ENCODE data around the gene C17orf113.
A peak's percentile ranks its signal among the peaks of the same experiment; 100 is the strongest.
"Not testable (repeated sequence)": the region's sequence is repeated elsewhere in the genome, so short reads cannot be mapped to it uniquely, and the experiment has no call there.

Gene C17orf113

DNA sequence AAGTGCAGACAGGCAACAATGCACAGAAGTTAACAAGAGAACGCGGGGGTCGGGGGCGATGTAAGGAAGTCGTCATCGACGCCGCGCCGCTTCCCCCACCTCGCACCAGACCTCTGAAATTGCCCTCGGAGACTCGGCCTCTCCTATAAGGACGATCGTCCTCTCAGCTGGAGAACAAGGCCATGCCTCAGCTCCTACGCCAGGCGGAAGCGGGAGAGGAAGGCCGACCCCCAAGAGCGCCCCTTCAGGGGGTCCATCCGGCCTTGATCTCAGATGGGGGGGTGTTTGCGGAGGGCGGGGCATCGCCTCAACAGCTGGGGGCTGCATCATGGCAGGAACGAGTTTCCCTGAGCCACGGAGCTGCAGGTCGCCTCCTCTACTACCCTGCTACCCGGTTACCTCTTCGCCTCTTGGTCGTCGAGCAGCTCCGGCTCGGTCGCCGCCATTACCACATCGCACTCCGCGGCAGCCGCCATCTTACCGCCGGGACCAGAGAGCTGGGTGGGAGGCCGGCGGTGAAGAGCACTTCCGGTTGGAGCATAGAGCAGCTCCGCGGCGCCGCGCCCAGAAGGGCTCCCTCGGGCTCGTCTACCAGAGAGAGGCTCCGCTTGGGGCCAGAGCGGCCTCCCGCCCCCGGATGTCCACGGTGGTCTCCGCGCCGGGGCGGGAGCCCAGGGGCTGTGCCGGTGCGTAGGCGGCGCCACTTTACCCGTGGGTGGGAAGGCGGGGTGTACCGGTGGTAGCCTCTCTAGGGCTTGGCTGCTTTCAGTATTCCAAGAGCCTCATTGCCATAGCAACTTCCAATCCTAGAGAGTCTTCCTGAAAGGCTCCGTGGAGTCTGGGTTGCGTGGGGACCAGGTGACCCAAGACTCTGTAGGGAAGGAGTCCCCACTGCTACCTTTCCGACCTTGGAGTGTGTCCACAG is 33.2 kb downstream of the C17orf113 start, which contains the start of gene DNAJC7:
Gene DNAJC7, minus strand, starts transcription at position 499 of the 925 bp plus-strand sequence. Its CDS starts 23 bp downstream, at position 476.
- peak; percentile 58 for DNase-seq (ENCODE audit: low read depth)

DNA sequence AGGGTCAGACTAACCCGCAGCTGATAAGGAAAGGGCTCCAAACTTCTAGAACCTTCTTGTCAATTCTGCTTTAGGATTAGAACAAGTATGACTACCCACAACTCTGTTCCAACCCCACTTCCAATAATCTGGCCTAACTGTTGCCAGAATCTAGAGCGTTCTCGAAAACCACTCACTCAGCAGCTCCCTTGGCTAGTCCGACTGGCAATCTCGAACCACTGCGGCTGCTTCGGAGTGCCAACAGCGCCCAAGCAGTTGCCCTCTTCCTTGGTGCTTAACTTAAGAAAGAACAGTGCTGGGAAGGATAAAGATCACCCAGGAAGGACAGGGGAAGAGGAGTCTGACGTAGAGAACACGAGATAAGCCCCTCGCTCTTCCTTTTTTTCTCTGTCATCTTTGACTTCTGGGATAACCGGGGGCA is 34.0 kb downstream of the C17orf113 start:
- no peak for DNase-seq (ENCODE audit: low read depth)

DNA sequence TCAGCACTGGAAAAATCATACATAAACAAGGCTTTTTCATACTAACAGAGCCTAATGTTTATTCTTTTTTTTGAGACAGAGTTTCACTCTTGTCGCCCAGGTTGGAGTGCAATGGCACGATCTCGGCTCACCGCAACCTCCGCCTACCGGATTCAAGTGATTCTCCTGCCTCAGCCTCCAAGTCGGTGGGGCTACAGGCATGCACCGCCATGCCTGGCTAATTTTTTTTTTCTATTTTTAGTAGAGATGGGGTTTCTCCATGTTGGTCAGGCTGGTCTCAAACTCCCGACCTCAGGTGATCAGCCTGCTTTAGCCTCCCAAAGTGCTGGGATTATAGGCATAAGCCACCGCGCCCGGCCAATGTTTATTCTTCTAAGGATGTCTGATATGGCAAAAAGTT is 36.7 kb downstream of the C17orf113 start:
- DNase-seq (ENCODE audit: low read depth) = not testable (repeated sequence)

DNA sequence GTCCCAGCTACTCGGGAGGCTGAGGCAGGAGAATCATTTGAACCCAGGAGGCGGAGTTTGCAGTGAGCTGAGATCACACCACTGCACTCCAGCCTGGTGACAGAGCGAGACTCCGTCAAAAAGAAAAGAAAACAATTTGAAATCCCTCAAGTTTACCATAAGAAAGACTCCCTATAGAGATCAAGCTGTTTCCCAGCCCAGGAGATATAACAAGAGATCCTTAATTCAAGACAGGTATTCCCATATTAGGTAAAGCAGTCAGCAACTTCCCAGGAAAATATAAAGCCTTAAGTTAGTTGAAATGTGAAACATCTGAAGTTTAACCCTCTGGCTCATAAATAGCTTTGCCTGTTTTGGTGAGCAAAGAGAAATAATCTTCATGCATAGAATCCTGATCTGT is 38.0 kb downstream of the C17orf113 start:
- DNase-seq (ENCODE audit: low read depth) = not testable (repeated sequence)

DNA sequence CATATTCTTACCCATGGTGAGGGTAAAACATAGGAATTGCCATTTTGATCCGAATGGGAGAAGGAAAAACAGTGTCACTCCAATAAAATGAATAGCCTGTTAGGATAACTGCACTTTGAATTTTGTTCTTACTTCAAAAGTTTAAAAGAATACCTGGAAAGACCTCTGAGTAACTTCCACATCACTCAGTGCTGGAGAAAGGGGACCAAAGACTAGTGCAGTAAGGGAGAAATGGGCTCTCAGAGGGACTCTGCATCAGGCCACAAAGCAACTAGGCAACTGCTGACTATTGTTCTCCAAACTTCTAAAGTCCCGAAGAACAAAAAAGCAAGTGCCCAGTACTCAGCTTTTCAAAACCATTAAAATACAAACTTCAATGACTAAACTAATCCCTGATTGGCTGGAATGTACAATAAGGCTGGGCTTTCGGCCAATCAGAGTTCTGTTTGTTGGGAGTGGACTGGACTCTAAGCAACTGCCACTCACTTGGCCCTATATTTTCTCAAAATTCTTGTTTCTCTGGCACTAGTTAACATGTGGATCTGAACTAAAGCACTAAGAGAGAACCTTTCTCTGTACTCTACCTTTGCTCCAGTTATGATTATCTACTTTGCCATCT is 39.4 kb downstream of the C17orf113 start:
- DNase-seq (ENCODE audit: low read depth) = no peak

DNA sequence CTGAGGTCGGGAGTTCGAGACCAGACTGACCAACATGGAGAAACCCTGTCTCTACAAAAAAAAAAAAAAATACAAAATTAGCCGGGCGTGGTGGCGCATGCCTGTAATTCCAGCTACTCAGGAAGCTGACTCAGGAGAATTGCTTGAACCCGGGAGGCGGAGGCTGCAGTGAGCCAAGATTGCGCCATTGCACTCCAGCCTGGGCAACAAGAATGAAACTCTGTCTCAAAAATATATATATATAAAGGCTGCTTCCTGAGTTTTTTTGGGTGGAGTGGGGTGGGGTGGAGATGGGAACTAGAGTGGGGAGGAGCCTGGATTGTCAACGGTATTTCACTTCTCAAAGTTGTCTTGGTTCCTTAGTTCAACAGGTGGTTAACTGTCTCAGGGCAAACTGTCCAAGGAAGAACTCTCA is 40.1 kb downstream of the C17orf113 start:
- DNase-seq (ENCODE audit: low read depth) = not testable (repeated sequence)

DNA sequence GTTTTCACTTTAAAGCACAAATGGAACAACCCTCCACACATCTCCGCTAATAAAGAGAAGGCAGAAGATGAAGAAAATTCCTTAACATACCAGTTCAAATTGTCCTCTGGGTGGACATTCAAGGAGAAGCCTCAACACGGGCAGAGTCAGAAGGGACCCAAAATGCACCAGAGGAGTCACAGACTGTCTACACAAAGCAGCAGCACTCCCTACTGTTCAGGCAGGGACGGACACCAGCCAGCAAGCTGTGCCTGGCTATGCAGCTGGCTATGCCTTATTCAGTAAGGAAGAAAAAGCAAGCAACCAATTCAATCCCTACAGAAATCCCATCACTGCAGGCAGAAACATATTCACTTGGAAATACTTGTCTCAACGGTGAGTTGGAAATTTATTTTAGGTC is 41.2 kb downstream of the C17orf113 start:
- DNase-seq (ENCODE audit: low read depth) = no peak

DNA sequence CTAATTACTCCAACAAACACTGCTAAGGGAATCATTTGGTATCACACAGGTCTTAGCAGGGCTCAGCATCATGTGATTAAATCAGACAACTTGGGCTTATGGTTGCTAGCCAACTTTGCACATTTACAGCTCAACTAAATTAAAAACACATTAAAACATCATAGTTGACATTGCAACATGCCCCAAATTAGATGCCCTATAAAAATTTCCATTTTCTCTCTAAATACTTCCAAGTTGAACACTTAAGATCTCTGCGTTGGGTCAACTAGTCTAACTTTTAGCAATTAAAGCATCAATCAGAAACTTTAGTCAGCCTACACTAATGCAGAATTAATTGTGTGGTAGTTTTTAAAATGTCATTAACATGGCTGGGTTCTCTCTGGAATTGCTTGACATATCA is 45.2 kb downstream of the C17orf113 start:
- peak; percentile 25 for DNase-seq (ENCODE audit: low read depth)

DNA sequence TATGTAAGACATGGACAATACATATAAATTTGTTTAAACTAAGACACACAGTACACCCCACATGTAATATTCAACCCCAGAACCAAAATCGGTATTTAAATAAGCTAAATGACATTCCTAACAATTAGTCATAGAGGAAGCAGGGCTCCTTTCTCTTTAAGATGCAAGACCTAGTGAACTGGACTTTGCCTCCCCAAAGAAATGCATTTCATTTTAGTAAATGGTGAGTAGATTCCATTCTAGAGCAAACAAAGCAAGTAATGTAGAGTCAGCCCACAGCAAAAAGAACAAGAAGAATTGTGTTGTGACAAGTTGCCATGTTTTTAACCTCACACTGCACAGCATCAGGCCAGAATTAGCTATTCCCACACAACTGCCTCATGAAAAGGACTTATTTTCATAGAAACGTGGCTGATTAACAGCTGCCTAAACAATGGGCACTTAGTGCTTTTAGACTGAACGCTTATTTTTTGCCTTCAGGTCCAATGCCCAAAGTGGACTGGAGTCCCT is 47.6 kb downstream of the C17orf113 start:
- DNase-seq (ENCODE audit: low read depth) = no peak

DNA sequence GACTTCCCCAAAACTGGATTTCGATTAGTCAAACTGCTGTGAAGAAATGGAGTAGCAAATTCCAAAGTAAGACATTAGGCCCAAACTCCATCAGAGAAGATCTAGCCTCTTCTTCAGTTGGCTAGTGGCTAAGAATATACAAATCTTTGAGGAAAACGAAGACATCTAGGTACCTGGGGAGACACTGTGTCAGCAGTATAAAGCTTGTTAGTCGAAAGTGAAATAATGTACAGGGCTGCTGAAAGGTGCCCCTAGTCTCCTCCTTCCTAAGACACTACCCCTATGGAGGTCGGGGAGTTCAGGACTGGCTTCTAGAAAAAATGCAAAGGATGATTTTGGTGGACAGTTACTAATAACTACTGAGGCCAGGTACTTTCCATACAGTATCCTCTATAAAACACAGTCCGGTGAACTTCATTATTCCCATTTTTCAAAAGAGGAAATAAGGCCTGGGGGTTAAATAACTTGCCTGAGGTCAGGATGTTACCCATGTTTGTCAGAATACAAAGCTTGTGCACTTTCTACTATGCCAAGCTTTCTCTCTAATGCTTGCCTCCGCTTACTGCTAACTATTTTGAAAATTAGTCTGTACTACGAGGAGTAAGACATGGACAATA is 48.1 kb downstream of the C17orf113 start:
- DNase-seq (ENCODE audit: low read depth) = no peak

DNA sequence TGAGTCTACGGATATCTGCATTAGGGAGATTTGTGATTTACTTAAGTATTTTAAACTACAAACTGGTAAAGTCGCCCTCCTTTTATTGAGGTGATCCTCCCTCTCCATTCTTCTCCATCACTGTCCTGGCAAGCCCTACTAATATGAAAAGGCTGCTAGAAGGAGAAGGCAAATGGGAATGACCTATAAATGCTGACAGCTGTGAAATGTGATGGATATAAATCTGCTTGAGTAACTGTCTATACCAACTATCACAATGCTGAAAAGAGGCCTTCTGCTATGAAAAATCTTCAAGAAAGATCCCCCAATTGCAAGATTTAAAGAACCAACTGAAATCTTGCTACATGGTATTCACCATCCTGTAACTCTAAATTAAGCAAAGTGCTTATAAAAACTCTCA is 48.7 kb downstream of the C17orf113 start:
- DNase-seq (ENCODE audit: low read depth) = no peak

DNA sequence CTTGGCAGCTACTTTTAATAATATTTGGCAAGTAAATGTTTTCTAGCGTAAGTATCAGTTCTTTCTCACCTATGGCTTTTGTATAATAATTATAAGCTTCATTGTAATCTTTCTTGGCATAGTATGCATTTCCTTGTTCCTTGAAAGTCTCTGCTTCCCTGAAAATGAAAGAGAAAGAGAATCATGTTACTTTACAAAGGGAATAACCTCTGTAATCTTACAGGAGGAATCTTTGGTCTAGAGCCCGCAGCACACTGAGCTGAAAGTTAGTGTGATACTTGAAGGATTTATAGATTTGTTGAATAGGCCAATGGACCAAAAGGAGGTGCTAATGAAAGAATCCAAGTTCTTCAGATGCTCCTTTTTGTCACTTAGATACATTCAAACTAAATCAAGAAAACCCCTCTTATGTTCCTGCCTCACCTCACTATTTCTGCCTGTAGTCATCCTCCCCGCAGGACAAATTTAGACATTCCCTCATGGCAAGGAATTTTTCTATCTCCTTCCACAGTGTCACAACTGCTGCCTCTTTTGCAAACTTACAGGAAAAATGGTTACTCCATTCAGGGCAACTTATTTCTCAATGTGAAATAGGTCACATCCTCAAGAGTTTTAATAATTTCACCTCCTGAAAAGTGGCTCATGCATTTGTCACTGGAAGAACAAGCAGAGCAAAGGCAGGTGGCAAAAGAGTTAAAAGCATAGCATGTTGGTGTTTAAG is 49.8 kb downstream of the C17orf113 start:
- no peak for DNase-seq (ENCODE audit: low read depth)

DNA sequence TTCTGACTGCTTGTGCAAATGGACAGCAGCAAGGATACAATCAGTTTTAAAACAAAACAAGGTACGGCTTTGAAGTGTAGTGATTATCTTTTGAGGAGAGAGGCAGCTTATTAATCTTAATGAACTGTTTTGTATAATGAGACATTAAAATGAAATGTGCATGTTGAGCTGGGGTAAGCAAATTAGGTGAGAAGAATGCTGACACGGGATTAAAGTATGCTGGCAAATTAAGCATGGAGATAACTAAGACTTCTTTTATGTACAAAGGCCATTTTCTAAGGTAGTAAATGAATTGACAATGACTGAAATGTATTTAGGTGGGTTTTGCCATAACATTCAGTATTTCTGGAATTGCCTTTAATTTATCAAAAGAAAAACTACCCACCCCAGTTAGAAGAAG is 51.9 kb downstream of the C17orf113 start:
- DNase-seq (ENCODE audit: low read depth) = no peak

DNA sequence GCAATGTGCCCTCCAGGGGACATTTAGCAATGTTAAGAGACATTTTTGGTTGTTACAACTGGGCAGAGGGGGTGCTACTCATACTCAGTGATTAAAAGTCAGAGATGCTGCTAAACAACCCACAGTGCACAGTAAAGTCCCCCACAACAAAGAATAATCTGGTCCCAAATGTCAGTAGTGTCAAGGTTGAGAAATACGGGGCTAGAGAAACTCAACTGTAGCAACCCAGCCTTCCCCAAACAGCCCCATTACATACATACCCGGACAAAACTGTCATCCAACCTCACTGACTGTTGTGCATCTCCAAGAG is 53.6 kb downstream of the C17orf113 start:
- no peak for DNase-seq (ENCODE audit: low read depth)

DNA sequence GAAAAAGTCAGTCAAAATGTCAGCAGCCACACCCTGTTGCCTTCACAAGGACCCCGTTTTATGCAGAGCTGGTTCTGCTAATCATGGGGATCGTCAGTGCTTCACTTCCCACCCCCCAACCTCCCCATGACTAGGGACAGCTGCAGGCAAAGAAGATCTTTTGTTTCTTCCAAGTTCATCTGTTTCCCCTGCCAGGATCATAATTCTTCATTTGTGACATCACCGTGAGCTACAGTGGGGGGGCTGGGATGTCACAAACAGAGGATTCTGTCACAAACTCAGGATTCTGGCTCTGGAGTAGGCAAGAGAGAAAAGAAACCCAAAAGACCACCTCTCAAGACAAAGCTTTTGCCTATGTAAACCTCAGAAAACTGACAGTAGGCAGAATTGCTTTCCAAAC is 57.8 kb downstream of the C17orf113 start:
- DNase-seq (ENCODE audit: low read depth) = no peak

DNA sequence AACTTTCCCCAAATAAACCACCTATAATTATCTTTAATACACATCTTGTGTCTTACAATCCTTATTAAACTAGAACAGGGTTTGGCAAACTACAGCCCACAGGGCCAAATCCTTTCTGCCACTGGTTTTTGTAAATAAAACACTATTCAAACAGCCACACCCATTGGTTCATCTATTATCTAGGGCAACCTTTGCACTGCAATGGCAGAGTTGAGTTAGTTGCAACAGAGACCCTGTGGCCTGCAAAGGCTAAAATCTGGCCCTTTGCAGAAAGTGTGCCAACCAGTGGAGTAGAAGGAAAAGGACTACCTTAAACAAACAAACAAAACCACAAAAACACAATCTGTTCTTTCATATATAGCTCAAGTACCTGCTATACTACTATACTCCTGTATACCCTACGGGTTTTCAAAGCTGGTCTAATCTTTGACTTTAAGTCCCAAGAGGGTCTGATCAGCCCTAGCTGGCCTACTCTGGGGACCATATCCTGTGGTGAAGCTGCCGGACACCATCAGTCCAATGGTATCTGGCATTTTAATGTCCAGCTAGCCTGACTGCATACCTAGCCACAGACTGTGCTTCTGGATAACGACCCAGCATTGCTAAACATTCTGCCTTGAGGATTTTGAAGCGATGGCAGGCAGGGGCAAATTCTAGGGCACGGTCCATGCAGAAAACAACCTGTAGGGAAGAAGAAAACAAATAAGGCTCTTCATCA is 60.5 kb downstream of the C17orf113 start:
- no peak for DNase-seq (ENCODE audit: low read depth)

DNA sequence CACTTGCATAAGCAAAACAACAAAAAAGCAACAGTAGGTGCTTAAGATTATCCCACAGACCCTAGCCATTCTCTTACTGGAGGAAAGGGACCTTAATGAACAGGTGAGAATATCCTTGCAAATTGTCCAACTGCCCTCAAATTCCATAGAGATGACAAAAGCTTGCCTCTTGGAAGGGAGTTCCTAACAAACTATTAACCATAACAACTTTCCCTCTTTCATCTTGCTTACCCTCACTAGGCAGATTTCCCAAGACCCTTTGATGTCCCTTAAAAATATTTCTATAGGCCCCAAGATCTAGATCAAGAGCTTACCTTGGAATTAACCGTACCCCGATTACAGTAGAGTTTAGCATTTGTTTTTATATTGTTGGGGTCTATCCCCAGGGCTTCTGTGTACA is 62.0 kb downstream of the C17orf113 start:
- DNase-seq (ENCODE audit: low read depth) = no peak
